HK-2 (cell line): ENCODE data around the gene ZGPAT.

ENCODE experiments used
- DNase-seq: peaks from one replicate; pipeline ENCODE4 v3.0.0-alpha.2; 2018; ENCODE audit not compliant: unreplicated experiment

Gene ZGPAT

GRCh38 chr20:63678667-63679465 lies 29.0 kb upstream of the ZGPAT start:
- DNase-seq = no peak

GRCh38 chr20:63679799-63680305 lies 28.0 kb upstream of the ZGPAT start:
- DNase-seq = no peak

GRCh38 chr20:63680427-63680826 lies 27.4 kb upstream of the ZGPAT start:
- no peak for DNase-seq

- no peak for DNase-seq
Observed at GRCh38 chr20:63680857-63681608, 26.8 kb upstream of the ZGPAT start.

GRCh38 chr20:63681609-63682142 lies 26.2 kb upstream of the ZGPAT start:
- DNase-seq = no peak

GRCh38 chr20:63682384-63683139 lies 25.3 kb upstream of the ZGPAT start:
- DNase-seq = peak; percentile 100

- DNase-seq = no peak
Observed at GRCh38 chr20:63685269-63686026, 22.4 kb upstream of the ZGPAT start.

GRCh38 chr20:63686094-63686491 lies 21.7 kb upstream of the ZGPAT start:
- no peak for DNase-seq

- no peak for DNase-seq
Observed at GRCh38 chr20:63686492-63687321, 21.1 kb upstream of the ZGPAT start.

- no peak for DNase-seq
Observed at GRCh38 chr20:63687419-63688178, 20.2 kb upstream of the ZGPAT start.

- DNase-seq = no peak
Observed at GRCh38 chr20:63688228-63689045, 19.4 kb upstream of the ZGPAT start.

- no peak for DNase-seq
Observed at GRCh38 chr20:63689046-63690002, 18.5 kb upstream of the ZGPAT start.

GRCh38 chr20:63690003-63690897 lies 17.6 kb upstream of the ZGPAT start:
- no peak for DNase-seq

- DNase-seq = no peak
Observed at GRCh38 chr20:63690898-63691710, 16.7 kb upstream of the ZGPAT start.

- no peak for DNase-seq
Observed at GRCh38 chr20:63691711-63692435, 16.0 kb upstream of the ZGPAT start.
